ENCODE measurements around the gene KCNS1.
"Not testable (repeated sequence)": the region's sequence is repeated elsewhere in the genome, so short reads cannot be mapped to it uniquely, and the experiment has no call there.

KCNS1 gene, protein sequence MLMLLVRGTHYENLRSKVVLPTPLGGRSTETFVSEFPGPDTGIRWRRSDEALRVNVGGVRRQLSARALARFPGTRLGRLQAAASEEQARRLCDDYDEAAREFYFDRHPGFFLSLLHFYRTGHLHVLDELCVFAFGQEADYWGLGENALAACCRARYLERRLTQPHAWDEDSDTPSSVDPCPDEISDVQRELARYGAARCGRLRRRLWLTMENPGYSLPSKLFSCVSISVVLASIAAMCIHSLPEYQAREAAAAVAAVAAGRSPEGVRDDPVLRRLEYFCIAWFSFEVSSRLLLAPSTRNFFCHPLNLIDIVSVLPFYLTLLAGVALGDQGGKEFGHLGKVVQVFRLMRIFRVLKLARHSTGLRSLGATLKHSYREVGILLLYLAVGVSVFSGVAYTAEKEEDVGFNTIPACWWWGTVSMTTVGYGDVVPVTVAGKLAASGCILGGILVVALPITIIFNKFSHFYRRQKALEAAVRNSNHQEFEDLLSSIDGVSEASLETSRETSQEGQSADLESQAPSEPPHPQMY

DNA sequence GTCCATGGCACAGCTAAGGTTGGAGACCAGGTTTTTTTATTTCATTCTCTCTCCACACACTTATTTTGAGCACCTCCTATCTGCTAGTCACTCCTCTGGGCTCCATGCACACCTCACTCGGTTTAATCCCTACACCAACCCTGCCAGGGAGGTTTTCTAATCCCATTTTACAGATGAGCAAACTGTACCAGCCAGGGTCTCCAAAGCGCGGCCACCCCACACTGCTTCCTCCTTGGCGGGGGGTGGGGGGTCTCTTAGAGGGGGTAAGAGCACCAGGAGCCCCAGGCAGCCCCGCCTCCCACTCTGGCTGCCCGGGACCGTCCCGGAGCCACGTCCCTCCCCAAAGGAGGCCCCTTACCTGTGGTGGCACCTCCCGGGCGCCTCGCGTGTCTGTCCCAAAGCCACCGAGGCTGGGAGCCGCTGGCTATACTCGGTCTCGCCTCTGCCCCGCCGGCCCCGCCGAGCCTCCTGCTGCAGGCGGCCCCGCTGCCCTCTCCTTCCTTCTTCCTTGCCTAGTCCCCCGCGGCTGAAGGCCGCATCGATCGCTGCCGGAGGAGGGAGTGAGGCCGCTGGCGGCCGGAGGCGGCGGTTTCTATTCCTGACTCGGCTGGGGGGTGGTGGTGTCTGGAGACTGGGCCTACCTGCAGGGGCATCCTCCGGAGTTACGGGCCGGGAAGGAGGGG, at the start of gene KCNS1:
Gene KCNS1 (minus strand): TSS at position 565 of the 683 bp plus-strand sequence. CDS start 1,891 bp downstream, outside the sequence.
- no peak for DNase-seq (ENCODE audit: low read depth)

GRCh38 chr20:45149062-45149461, 48.1 kb upstream of the KCNS1 start:
- DNase-seq (ENCODE audit: low read depth), result no peak

- no peak for DNase-seq (ENCODE audit: low read depth)
These were observed 39.9 kb upstream of the KCNS1 start for GRCh38 chr20:45140836-45141235.

GRCh38 chr20:45139733-45140375, 38.9 kb upstream of the KCNS1 start:
- not testable (repeated sequence) for DNase-seq (ENCODE audit: low read depth)

DNA sequence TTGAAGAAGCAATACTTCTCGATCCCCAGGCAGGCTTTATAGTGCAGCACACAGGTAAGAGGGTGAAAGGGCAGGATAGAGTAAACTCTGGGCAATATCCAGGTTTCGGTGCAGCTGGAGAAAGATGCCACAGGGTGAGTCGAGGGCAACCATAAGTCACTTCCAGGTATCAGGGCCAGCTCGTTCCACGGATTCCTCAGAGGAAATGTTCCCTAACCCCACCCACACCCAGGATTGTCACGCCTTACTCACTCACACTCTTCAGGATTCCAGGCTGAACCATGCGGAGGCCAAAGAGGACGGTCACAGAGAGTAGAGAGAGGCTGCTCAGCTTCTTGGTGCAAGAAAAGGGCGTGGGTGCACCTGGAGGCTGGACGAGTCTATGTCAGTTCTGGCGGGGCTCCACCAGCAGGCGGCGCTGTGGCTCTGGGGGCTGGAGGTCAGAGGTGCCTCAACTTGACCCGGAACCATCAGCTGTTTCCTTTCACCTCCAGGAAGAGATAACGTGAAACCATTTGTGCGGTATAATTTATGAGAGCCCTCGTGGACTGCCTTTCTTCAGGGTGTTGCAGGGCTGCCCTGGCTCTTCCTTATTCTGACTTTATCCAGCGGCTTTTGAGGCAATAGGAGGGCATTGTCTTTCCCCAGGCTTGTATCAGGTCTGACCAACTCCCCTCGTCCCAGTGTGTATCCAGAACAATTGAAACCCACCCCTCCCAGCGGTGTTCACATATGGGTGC, 37.8 kb upstream of the KCNS1 start:
- no peak for DNase-seq (ENCODE audit: low read depth)

- no peak for DNase-seq (ENCODE audit: low read depth)
These were observed 36.0 kb upstream of the KCNS1 start for GRCh38 chr20:45136911-45137310.

DNA sequence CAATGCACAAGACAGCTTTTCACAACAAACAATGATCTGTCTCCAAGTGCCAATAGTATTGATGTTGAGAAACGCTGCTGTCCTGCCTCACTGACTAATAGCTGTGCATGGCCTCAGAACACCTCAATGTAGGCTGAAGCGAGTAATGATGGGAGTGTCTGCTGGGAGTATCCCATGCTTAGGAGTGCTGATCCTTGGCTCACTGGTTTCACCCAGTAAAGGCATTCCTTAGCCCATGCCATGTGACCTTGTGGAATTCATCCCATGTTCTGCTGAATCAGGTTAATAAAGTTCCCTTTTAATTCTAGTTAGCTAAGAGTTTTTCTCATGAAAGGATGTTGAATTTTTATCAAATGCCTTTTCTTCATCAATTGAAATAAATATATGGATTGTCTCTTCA, 27.2 kb upstream of the KCNS1 start:
- peak; percentile 24 for DNase-seq (ENCODE audit: low read depth)

GRCh38 chr20:45124365-45124764, 23.4 kb upstream of the KCNS1 start, which contains the start of gene WFDC12:
TSS of gene WFDC12 (minus strand) at chr20:45124465. CDS start at chr20:45124447, 18 bp downstream.
- DNase-seq (ENCODE audit: low read depth), result no peak

DNA sequence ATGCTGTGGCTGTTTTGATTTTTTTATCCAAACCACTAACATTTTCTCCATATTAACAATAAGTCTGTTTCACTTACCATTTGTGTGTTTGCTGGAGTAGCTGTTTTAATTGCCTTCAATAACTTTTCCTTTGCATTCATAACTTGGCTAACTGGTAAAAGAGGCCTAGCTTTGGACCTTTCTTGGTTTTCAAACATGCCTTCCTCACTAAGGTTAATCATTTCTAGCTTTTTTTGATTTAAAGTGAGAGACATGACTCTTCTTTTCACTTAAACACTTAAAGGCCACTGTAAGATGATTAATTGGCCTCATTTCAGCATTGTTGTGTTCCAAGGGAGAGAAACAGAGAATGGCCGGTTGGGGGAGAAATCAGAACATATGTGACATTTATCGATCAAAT, 20.5 kb upstream of the KCNS1 start:
- DNase-seq (ENCODE audit: low read depth), result no peak

DNA sequence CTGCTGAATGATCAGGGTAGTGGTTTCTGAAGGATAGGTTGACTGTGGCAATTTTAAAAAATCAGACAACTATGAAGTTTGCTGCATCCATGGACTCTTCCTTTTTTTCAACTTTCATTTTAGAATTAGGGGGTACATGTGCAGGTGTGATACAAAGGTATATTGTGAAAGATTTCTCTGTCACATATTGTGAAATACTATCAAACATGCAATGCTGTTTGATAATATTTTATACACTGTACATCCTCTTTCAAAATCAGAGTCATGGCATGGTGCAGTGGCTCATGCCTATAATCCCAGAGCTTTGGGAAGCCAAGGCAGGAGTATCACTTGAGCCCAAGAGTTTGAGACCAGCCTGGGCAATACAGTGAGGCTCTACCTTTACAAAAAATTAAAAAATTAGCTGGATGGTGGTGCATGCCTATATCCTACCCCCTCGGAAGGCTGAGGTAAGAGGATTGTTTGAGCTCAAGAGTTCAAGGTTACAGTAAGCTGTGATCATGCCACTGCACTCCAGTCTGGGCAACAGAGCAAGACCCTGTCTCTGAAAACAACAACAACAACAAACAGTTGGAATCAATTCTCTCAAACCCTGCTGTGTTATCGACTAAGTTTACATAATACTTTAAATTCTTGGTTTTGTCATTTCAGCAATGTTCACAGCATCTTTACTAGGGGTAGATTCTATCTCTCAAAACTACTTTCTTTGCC, 18.8 kb upstream of the KCNS1 start:
- DNase-seq (ENCODE audit: low read depth), result no peak

GRCh38 chr20:45118028-45118427, 17.1 kb upstream of the KCNS1 start:
- DNase-seq (ENCODE audit: low read depth), result no peak

DNA sequence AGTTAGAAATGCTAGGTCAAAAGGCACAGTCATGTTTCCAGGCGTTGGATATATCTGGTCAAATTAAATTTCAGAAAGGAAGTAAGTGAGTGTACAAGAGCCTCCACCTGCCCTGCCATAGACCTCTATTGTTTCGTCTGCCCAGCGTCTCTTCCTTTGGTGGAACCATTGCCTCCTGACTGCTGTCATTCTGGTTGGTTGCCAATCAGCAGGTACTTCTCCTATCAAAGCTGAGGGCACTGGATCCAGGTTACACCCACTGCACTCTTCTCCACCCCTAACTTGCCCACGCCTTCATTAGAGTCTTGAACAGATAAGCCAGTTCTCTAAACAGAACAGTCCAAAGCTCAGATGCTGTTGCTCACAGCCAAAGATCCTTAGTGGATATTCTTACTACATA, 16.7 kb upstream of the KCNS1 start:
- DNase-seq (ENCODE audit: low read depth), result no peak

DNA sequence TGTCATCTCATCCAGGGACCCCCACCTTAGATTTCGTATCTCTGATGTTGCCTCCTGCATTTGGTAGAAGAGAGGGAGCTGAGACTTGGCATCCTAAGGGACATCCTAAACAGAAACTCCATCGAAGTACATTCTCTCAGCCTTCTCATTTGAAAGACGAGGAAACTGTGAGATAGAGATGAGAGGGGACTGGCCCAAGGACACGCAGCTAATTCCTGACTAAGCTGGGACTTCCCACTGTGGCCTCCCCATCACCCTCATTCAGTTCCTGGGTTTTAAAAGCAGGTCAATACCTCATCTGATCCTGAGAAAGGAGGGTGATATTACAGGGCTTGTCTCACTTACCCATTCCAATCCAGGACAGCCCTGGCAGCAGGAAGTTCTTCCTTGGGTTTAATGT, 14.9 kb upstream of the KCNS1 start:
- DNase-seq (ENCODE audit: low read depth), result no peak

- no peak for DNase-seq (ENCODE audit: low read depth)
These were observed 14.5 kb upstream of the KCNS1 start for GRCh38 chr20:45115386-45115774.

- no peak for DNase-seq (ENCODE audit: low read depth)
These were observed 13.8 kb upstream of the KCNS1 start, which contains the start of gene WFDC5 for GRCh38 chr20:45114465-45115385. TSS of gene WFDC5 (minus strand) at chr20:45115174. CDS start at chr20:45115083, 91 bp downstream.

GRCh38 chr20:45113865-45114264, 12.9 kb upstream of the KCNS1 start:
- no peak for DNase-seq (ENCODE audit: low read depth)

- DNase-seq (ENCODE audit: low read depth), result no peak
These were observed 11.8 kb upstream of the KCNS1 start for GRCh38 chr20:45112754-45113153.

DNA sequence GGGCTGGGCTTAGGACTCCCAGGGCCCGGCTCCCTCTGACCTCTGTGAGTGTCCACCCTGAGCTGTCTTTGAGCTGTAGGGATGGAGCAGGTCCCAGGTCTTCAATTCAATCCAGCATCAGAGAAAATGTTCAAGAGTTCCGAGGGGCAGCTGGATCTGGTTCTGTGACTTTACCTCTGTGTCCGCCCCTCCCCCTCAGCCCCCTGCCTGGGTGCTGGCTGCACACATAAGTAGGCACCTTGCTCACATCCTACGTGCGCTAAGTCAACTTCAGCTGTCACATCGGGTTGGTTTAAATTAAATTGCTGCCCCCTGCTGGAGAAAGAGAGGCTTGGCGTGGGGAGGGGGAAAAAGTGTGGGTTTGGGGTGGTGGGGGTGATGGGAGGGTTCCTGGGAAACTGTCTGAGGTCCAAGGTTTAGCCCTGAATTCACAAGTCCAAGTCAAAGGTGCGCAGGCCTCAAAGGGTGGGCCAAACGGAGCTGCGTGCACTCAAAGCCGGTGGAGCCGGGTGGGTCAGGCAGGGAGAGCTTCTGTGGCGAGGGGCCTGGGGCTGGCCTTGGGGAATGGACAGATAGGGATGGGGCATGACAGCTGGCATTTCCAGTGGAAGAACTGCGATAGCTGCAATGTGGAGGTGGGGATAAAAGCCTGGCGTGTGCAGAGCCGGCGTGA, 11.0 kb upstream of the KCNS1 start:
- DNase-seq (ENCODE audit: low read depth), result no peak

- DNase-seq (ENCODE audit: low read depth), result no peak
These were observed 10.4 kb upstream of the KCNS1 start for GRCh38 chr20:45111285-45111684.

Measured in HS-27A (cell line).